ENCODE measurements around the gene CFAP46.

Gene CFAP46

DNA sequence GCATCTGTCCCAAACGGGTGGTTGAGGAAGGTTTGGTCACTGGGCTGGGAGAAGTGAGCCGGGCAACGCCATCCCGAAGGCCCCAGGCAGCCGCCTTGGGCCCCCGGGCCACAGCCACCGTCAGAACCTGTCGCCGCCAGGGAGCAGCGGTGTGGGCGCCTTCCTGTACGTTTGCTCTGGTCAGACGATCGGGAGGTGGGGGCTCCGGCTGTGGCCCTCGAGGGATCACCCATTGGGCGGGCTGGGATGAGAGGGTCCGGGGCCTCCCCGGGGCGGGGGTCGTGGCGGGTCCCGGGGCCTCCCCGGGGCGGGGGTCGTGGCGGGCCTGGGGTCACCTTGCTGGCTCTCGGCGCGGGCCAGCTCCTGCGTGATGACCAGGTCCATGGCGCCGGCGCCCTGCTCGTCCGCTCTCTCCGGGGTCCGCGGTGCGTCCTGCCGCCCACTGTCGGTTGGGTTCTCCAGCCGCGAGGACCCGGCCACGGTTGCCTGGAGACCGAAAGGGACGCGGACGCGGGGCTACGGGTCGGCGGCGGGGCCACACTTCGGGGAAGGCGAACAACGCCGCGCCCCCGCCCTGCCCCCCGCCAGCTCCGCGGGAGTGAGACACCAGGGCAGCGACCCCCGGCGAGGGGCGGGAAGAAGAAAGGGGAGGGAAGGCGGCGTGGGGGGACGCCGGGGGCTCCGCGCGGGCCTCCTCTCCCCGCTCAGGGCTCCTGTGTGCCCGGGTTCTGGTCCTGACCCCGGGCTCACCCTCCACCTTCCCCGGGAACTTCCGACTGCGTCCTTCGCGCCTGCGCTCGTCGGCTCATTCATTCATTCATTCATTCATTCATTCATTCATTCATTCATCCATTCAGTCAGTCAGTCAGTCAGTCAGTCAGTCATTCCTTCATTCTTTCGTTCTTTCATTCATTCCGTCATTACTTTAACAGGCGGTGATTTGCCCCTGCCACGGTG is at the start of gene CFAP46:
TSS of gene CFAP46 (minus strand) at position 470 of the 957 bp plus-strand sequence. CDS start at position 384, 86 bp downstream.
- DNase-seq = peak in 1 of 2 experiments; percentile 16

DNA sequence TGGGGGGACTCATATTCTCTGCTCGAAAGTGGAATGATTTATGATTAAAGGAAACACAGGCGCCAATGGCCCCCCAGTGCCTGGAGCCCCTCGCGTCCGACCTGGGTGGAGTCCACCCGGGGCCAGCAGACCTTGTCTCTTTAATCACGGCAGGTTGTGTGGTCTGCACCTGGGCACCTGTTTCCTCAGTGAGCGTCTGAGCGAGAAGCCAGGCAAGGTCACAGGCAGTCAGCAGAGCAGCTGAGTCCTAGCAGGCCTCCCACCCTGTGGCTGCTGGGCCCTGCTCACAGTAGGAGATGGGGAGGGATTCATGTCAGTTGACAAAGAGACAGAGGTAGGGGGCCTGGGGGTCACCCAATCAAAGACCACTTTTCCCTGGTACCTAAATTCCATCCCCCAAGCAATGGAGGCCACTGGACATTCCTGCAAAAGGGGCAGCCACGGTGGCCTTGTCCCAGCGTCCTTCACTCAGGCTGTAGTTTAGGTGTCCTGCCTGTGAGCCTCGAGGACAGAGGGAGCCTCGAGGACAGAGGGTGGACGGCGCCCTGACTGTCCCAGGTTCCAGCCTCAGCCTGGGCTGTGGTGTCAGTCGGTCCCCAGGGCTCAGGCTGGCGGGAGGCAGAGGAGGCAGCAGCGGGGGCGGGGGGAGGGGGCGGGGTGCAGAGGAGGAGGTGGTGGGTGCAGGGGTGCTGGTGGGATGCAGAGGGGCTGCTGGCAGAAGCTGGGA is 49.5 kb upstream of the CFAP46 start:
- no peak for DNase-seq

DNA sequence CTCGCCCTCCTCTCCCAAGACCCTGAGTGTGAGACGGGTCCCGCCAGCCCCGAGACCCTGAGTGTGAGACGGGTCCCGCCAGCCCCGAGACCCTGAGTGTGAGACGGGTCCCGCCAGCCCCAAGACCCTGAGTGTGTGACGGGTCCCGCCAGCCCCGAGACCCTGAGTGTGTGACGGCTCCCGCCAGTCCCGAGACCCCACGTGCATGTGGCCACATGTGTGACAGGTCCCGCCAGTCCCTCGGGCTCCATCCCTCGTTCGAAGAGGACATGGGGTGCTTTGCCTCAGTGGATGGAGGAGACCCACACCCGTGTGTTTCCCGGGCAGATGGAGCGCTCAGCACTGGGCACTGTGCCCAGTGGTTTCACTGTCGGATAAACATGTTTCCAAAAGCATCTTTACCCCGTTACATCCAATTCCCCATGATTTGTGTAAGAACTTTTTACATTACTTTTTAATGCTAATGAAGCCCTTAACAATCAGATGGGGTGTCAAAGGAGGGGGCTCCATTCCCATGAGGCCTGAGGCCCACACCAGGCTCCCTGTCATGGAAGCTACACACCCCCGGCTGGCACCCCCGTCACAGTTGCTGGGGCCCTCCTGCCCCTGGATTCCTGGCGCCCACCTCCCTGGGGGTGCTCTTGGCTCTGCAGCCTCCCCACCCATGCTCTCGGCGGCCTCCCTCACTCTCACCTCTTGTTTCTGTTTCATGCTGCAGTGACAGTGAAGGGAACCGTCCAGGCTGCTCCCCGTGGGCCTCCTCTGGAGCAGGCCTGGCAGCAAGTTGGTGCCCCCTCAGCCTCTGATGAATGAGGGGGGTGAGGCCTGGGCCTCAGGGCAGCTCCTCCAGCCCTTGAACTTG is 48.5 kb upstream of the CFAP46 start:
- no peak for DNase-seq

DNA sequence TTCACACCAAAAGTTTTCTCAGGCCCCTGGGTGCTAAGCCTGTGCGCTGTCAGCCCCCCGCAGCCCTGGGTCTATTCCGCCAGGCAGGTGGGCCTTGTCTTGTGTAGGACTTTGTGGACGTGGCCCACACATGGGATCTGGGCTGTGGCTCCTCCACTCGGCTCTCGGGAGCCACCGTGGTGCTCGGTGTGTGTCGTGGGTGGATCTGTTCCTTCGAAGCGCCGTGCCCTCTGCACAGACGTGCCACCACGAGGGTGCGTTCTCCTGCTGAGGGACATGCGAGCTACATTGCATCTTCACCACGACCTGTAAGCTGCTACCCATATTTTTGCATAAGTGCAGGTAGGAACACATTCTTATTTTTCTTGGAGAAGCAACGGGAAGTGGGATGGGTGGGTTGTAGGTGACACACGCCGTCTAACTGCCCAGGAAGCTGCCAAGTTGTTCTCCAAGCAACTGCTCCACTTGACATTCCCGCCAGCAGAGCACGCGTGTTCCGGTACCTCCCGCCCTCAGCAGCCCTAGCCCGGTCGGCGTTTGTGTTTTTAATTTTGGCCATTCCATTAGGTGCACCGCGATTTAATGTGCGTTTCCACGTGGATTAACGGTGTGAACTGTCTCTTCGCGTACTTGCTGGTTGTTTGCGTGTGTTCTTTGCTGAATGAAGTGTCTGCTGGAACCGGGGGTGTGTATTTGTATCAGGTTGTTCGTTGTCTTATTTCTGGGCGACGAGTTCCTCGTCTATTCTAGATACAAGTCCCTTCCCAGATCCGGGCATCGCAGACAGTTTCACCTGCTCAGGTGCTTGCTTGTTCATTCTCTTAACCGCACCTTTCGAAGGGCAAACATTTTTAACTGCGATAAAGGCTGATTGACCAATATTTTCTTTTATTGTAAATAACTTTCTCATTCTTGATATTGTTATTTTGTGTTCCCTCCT is 47.4 kb upstream of the CFAP46 start:
- no peak for DNase-seq

DNA sequence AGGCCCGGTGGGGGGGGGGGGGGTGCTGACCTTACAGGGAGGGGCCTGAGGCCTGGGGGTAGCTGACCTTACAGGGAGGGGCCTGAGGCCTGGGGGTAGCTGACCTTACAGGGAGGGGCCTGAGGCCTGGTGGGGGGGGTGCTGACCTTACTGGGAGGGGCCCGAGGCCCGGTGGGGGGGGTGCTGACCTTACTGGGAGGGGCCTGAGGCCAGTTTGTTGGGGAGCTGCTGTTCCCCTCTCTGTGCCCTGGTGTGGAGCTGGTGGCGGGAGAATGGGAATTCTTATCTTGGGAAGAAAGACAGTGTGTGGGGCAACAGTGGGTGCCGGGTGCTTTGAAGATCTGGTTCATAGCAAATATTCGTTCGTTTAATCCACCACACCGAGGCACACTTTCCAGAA is 46.6 kb upstream of the CFAP46 start:
- no peak for DNase-seq

DNA sequence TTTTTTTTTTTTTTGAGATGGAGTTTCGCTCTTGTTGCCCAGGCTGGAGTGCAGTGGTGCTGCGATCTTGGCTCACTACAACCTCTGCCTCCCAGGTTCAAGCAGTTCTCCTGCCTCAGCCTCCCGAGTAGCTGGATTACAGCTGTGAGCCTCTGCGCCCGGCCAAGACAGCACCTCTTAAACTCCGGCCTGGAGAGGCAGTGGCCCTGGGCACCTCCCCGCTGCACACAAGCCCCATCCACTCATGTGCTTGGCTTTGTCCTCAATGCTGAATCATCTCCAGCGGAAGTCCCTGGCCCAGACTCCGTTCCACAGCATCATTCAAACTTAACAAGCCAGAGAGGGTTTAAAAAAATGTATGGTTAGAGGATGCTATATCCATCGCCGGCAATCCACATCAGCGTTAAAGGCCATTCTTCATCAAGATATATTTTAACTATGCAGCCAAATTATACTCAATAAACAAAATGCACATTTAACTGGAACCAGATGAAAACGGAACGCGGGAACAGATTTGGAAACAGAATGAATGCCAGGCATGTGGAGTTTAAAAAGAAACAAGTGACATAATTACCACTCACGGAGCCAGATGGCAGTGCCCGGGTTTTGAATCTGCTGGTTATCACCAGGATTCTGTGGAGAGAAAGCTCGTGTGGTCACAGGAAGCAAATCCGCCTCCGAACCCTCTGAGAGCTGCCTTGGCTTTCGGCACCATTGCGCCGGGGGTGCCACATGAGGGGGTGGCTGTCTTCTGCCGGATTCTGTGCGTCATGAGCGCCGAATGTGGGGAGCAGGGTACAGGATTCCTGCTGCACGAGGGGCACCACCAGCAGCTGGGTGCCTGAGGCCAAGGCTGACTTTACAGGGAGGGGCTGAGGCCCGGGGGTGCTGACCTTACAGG is 45.6 kb upstream of the CFAP46 start:
- no peak for DNase-seq

DNA sequence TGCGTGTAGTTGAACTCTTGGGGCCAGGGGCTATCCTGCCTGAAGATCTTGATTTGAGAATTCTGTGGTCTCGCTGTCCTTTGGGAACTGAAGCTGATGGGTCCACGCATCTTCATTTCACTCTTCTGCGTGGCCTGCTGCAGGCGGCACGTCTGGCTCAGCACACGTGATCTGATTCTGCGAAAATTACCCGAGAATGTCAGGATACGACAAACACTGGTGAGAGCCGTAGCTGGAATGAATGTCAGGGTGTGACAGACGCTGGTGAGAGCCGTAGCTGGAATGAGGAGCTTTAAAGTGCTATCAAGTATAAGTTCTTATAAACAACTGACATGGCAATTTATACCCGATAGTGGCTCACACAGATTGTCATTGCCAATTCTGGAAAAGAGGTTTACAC is 44.6 kb upstream of the CFAP46 start:
- DNase-seq = no peak

DNA sequence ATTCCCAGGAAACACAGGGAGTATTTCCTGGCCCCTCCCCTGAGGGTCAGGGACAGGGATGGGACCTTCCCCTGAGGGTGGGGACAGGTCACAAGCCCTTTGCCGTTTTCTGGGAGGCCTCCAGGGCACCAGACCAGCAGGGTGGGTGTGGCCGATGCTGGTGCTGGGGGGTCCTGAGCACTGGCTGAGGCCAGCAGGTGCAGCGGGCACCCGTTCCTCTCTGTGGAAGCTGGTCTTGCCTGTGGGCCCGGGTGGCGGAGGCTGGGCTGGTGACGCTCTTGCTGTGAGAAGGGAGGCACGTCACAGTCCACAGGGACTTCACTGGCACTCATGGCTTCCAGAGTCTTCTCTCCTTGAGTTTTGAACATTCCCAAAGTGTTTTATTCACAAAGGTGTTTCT is 44.2 kb upstream of the CFAP46 start:
- no peak for DNase-seq

DNA sequence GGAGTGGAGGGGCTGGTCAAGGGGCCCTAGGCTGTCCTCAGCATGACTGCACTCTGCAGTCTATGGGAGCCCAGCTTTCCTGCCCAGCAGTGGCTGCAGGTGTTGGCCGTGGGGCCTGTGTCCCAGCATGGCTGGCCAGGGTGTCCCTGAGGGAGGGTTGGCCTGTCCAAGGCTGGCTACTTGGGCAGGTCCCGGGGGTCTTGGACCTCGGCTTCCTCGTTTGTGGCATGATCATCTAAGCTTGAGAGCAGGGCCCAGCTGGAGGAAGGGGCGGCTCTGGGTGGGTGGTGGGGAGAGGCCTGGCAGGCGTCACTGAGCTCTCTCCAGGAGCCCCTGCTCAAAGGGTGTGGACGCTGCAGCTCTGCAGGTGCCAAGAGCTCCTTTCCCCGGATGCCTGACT is 43.7 kb upstream of the CFAP46 start:
- no peak for DNase-seq

DNA sequence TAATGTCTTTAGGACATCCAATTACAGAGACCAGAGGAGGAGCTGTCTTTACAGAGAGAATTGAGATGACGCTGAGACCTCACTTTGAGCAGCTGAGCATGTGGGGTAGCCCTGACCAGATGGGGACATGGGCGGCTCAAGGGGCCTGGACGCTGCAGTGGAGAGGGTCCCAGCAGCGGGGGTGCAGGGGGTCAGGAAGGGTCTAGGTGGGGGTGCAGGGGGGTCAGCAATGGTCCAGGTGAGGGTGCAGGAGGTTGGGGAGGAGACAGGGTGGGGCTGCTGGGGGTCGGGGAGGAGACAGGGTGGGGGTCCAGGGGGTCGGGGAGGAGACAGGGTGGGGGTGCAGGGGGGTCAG is 43.2 kb upstream of the CFAP46 start:
- DNase-seq = no peak

DNA sequence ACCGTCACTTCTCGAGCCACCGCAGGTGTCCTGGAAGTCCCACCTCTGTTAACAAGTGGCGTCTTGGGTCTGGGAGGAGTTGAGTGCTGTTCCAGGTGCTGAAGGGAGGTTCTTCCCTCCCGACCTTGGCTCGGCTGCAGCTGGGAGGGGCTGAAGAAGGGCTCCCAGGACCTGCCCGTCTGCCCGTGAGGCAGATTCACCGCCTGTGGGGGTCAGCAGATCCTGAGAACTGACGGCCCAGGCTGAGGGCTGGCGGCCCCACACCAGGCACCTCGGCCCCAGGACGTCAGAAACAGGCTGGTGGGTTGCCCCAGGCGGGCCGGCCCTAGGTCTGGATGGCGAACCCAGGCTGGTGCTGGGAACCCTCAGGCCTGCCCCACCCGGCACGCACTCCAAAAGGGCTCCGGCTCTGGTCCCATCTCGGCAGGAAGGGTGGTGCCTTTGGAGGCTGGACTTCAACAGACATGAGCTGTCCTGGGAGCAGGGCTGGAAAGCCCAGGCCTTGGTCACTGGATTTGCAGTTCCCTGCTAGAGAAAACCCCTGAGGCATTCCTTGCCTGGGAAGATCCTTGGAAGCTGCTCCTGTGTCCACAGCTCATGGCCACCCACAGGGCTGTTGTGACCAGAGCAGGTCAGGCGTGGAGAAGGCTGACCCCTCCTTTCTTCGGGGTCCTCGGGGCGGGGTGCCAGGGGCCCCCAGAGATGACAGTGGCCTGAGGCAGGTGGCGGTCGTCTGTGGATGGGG is 42.6 kb upstream of the CFAP46 start:
- DNase-seq = no peak

DNA sequence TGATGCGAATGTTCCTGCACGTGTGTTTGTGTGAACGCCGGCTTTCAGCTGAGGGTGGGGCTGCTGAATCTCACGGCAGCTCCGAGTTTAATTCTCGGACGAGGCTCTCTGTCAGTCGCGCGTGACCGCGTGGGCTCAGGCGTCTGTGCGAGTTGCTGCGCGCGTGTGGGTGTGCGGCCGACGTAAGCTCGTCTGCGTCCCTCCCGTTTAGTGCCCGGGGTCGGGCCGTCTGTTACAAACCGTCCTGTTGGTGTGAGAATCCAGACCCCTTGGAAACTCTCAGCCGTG is 41.6 kb upstream of the CFAP46 start:
- no peak for DNase-seq

DNA sequence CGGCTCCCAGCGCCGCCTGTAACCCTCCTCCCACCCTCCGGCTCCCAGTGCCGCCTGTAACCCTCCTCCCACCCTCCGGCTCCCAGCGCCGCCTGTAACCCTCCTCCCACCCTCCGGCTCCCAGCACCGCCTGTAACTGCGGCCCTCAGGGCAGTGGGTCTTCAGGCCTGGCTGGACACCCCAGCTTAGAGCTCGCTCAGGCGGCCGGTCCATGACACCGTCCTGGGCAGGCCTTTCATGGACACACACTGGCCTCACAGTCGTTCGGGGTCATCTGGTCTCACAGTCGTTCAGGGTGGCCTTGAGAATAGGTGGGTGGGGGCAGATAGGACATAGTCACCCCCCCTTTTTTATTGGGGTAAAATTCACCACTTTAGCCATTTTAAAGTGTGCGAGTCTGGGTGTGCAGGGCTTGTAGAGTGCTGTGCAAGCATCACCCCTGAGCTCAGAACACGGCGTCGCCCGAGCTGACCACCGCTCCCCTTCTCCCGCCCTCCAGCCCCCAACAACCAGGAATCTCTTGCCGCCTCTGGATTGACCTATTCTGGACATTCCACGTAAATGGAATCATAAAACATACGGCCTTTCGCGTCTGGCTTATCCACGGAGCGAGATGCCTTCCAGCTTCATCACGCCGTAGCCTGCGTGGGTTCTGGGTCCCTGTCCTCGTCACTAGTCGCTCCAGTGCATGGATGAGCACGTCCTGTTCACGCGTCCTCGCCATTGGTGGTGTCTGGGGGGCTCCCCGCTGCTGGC is 41.1 kb upstream of the CFAP46 start:
- no peak for DNase-seq

DNA sequence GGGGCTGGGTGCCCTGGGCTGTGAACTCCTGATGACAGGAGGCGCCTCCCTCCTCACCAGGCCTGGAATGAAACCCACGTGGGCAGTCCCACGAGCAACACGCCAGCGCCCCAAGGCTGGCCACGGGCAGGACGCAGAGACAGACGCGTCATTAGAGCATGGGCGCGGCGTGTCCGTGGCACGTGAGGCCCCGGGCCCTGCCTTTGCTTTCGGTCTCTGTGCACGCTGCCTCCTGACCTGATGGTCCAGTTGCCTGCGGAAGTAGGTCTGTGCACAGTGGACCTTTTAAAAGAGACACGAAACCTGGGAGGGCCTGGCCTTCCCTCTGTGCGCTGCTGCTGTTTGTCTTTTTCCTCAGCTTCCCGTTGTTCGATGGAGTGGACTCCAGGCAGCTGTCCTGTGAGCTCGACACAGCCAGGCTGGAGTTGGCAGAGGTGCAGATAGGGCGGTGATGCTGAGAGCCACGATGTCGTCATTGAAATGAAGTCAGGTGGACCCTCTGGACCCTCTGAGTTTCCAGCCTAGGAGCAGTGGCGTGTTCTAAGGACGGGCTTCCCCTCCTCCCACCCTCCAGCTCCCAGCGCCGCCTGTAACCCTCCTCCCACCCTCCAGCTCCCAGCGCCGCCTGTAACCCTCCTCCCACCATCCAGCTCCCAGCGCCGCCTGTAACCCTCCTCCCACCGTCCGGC is 40.1 kb upstream of the CFAP46 start:
- no peak for DNase-seq

DNA sequence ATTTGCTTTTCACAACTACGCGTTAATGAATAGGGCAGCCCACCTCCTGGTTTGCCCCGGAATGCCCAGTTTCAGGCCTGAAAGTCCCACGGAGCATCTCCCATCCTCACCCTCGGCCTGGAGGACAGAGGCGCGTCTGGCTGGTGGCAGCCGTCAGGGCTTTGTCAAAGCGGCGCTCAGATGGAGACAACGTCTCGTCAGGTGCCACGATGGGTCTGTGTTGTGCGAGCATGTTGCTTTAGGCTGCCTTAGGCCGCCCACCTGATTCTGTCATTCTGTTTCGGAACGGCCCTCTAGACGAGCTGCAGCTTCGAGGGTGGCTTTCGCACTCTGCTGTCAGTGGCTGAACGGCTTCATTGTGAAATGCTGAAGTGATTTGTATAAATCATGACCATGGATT is 39.4 kb upstream of the CFAP46 start:
- no peak for DNase-seq

DNA sequence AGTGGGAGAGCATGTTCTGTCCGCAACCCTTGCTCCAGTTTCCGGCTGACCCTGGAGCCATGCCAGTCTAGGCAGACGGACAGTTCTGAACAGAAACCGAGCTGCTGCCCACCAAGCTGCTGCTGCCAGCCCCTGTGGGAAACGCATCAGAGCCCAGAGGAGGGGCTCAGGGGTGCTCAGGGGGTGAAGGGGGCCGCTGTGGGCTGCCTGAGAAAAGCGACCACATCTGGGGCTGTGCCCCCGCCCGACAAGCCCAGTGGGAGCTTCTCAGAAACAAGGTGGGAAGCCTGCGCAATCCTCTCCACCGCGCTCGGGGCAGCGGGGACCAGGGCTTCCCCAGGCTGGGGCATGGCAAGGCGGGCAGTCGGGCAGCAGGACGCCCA is 38.8 kb upstream of the CFAP46 start:
- no peak for DNase-seq

DNA sequence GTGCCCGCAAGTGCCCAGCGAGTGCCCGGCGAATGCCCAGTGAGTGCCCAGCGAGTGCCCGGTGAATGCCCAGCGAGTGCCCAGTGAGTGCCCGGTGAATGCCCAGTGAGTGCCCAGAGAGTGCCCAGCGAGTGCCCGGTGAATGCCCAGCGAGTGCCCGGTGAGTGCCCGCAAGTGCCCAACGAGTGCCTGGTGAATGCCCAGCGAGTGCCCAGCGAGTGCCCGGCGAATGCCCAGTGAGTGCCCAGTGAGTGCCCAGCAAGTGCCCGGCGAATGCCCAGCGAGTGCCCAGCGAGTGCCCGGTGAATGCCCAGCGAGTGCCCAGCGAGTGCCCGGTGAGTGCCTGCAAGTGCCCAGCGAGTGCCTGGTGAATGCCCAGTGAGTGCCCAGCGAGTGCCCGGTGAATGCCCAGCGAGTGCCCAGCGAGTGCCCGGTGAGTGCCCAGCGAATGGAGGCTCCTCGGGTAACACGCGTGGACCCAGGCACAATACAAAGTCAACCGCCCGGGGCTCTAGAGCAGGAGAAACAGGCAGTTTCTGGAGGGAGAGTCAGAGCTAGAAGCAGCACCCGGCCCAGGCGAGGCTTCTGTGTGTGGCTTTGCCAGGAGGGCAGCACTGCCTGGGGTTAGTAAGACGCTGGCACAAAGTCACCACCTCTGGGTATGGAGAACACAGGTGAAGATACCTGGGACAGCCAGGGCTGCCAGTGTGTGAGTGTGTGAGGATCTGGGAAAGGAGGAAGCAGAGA is 38.2 kb upstream of the CFAP46 start:
- DNase-seq = no peak

Measured in NCI-H187 (cell line).